GM19395 (cell line): ENCODE measurements around the gene IRF3.

Source experiments
- ATAC-seq: cut with Tn5 transposase; IDR thresholded peaks from one replicate; pipeline ENCODE4 v1.9.1; 2021; ENCODE audit warnings: mild to moderate bottlenecking, moderate library complexity; ENCODE audit not compliant: unreplicated experiment

IRF3 gene, protein sequence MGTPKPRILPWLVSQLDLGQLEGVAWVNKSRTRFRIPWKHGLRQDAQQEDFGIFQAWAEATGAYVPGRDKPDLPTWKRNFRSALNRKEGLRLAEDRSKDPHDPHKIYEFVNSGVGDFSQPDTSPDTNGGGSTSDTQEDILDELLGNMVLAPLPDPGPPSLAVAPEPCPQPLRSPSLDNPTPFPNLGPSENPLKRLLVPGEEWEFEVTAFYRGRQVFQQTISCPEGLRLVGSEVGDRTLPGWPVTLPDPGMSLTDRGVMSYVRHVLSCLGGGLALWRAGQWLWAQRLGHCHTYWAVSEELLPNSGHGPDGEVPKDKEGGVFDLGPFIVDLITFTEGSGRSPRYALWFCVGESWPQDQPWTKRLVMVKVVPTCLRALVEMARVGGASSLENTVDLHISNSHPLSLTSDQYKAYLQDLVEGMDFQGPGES

GRCh38 chr19:49665351-49666119 is at the start of gene IRF3, which contains the start of gene BCL2L12:
Gene IRF3, minus strand, starts transcription at chr19:49665857. Its CDS starts 1,019 bp downstream, at chr19:49664838.
Gene BCL2L12, plus strand, starts transcription at chr19:49665933. Its CDS starts 760 bp downstream, at chr19:49666693.
- peak; percentile 77 for ATAC-seq

- ATAC-seq, result no peak
Measured at GRCh38 chr19:49713236-49713845, 47.7 kb upstream of the IRF3 start.

- ATAC-seq, result no peak
Measured at GRCh38 chr19:49712397-49712859, 46.8 kb upstream of the IRF3 start.

DNA sequence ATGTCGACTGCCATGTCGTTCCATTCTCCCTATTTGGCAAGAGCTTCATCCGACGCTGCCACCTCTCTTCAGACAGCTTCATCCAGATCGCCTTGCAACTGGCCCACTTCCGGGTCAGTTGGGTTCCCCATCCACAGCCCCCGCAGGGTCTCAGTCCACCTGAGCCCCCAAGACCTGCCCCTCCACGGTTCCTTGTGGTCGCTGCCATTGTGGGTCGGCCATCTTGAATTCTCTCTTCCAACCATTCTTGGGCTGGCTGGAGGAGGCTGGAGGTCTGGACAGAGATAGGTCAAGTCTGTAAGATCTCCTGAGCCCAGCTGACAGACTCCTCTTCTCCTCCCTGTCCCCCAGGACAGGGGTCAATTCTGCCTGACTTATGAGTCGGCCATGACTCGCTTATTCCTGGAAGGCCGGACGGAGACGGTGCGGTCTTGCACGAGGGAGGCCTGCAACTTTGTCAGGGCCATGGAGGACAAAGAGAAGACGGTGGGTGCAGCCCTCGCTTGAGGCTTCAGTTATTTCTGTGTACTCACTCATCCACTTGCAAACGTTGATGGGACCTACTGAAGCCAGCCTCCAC is 44.8 kb upstream of the IRF3 start:
- ATAC-seq, result no peak

- no peak for ATAC-seq
Measured at GRCh38 chr19:49705919-49706318, 40.3 kb upstream of the IRF3 start.

DNA sequence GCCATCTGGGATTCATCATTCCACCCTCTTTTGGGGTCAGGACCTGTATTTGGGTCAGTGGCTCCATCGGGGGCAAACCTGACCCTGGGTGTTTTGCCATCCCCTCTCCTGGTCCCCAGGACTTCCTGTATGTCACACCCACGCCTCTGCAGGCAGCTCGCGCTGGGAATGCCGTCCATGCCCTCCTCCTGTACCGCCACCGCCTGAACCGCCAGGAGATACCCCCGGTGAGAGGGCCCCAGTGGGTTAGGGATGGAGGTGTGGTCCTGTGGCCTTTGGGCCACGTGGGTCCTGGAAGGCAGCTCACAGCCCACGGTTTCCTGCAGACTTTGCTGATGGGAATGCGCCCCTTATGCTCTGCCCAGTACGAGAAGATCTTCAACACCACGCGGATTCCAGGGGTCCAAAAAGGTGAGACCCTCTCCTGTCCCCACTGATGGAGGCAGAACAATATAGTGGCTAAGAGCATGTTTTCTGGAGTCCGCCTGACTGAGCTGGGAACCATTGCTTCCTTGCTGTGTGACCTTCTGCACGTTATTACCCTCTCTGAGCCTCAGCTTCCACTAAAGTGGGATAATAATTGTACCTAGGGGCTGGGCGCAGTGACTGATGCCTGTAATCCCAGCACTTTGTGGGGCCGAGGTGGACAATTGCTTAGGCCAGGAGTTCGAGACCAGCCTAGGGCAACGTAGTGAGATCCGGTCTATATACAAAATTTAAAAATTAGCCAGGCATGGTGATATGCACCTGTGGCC is 39.4 kb upstream of the IRF3 start:
- no peak for ATAC-seq

- no peak for ATAC-seq
Measured at GRCh38 chr19:49701271-49701786, 35.7 kb upstream of the IRF3 start.

DNA sequence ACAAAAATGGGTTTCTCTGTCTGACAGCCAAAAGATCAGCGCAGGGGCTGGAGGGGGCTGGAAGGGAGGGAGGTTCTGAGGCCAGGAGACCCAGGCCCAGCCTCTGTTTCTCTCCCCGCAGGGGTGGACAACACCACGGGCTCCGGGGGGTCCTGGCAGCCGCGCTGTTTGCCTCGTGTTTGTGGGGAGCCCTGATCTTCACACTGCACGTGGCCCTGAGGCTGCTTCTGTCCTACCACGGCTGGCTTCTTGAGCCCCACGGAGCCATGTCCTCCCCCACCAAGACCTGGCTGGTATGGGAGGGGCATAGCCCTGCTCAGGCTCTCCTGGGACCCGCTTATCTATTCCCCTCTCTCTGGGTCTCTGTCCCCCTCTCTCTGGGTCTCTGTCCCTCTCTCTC is 34.9 kb upstream of the IRF3 start:
- ATAC-seq, result no peak

DNA sequence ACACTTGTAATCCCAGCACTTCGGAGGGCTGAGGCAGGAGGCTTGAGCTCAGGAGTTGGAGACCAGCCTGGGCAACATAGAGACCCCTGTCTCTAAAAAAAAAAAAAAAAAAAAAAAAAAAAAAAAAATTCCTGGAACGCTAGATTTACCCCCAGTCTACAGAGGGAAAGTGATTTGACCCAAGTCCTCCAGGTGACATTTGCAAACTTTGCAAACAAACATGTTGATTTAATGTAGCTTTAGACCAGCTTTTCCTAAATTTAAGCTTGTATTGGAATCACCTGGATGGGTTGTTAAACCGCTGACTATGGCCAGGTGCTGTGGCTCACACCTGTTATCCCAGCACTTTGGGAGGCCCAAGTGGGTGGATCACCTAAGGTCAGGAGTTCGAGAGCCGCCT is 33.7 kb upstream of the IRF3 start:
- no peak for ATAC-seq

DNA sequence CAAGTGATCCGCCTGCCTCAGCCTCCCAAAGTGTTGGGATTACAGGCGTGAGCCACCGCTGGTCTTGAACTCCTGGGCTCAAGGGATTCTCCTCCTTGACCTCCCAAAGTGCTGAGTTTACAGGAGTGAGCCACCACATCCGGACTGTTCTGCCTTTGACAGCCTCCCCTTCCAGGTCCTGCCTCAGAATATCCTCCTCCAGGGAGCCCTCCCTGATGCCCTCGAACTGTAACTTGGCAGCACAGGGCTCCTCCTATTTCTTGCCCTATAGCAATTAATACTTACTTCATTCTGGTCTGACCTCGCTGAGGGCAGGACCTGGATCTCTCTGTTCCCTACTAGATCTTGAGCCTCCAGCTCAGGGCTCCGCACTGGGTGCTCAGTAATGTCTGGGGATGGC is 31.2 kb upstream of the IRF3 start:
- ATAC-seq, result no peak

DNA sequence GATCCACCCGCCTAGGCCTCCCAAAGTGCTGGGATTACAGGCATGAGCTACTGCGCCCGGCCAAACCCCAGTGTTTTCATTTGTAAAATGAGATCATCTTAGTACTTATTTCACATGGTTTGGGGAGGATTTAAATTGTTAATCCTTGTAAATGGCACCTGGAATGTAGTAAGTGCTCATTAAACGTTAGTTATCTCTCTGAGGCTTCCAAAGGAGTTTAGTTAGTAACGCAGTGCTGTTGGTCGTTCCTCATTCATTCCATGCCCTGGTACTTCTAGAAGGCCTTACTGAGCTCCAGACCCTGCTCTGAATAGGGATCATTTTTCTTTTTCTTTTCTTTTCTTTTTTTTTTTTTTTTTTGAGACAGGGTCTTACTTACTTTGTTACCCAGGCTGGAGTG is 30.5 kb upstream of the IRF3 start:
- no peak for ATAC-seq

DNA sequence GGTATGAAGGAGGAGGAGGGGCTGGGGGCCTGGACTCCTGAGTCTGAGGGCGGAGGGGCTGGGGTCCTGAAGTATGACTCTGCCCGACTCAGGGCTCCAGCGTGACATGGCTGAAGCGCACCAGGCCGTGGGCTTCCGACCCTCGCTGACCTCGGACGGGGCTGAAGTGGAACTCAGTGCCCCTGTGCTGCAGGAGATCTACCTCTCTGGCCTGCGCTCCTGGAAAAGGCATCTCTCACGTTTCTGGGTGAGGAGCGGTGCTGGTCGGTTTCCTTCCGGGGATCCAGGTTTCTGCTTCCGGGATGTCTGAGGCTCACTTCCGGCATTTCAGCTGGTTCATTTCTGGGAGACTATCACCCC is 26.5 kb upstream of the IRF3 start:
- ATAC-seq, result no peak

DNA sequence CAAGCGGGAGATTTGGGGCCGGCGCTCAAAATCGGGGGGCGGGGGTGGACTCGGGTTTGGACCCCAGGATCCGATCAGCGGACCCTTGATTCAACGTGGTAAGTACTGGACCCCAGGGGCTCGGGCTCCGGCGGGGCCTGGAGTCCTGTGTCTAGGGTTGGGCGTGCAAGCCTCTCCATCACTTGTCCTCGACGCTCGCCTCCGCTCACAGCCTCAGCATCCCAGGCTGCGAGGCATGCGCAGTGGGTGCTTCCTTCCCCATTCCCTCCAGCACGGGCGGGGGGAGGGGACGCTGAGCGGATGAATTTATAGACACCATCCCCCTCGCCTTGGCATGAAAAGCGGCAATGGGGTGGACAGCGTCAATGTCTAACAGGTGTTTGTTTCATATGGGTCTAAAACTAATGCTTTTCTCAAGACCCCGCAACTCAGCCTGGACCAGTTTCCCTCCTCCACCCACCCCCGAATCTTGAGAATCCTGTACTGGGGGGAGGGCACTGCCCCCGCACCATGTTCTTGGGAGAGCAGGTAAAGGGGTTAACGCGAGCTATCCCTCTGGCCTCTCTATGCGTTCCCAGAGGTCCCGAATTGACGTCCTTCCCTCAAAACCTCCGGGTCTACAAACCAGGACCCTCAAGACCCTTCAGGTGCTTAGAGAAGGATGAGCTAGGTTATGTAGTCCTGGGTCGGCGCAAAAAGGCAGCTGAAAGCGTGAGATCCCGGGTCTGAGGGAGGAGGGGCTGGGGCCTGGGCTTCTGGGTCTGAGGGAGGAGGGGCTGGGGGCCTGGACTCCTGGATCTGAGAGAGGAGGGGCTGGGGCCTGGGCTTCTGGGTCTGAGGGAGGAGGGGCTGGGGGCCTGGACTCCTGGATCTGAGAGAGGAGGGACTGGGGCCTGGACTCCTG is 25.8 kb upstream of the IRF3 start:
- no peak for ATAC-seq

DNA sequence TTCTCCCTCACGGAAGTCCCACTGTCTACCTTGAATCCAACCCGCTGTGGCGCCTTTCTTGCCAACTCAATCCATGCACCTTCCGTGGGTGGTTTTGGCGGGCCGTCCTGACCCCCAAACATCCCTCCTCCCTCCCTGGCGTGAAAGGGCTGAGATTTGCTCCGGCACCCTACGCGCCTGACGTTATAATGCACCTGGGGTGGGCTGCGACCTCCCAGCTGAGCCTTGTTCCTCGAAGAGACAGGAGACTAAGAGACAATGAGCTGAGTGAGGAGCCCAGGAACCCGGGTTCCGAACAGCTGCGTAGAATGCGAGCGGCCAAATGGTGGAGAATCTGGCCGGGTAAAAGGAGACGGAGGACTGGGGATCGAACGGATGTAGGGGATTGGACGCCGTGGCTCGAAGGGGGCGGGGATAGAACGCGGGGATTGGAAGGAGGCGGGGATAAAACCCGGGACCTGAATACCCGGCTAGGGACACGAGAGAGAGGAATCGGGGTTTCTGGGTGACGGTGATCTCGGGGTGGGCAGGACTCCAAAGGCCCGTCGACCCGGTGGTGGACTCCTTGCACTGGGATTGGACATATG is 25.1 kb upstream of the IRF3 start, which contains the start of gene CPT1C:
Gene CPT1C, plus strand, starts transcription at position 461 of the 587 bp plus-strand sequence. CDS start 1,137 bp downstream, outside the sequence.
- no peak for ATAC-seq

DNA sequence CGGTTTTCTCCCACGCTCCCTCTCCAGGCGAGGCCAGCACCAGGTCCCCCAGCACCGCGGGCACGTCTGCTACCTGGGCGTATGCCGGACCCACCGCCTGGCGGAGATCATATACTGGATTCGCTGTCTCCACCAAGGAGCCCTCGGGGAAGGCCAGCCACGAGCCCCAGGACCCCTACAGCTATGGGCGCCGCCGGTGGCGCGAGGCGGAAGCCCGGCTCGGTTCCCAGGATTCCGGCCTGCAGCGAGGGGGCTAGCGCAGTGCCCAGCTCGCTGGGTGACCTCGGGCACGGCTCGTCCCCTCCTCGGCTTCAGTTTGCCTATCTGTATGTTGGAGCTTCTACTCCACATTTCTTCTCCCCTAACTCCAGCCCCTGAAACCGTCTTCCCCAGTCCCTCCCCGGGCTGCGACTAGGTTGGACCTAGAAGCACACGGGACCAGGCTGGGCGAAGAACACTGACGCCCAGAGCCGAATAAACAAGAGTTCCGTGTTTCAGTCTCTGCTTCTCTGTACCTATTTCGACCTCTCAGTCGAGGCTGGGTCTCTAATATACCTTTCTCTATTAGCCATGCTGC is 24.5 kb upstream of the IRF3 start:
- ATAC-seq, result no peak

DNA sequence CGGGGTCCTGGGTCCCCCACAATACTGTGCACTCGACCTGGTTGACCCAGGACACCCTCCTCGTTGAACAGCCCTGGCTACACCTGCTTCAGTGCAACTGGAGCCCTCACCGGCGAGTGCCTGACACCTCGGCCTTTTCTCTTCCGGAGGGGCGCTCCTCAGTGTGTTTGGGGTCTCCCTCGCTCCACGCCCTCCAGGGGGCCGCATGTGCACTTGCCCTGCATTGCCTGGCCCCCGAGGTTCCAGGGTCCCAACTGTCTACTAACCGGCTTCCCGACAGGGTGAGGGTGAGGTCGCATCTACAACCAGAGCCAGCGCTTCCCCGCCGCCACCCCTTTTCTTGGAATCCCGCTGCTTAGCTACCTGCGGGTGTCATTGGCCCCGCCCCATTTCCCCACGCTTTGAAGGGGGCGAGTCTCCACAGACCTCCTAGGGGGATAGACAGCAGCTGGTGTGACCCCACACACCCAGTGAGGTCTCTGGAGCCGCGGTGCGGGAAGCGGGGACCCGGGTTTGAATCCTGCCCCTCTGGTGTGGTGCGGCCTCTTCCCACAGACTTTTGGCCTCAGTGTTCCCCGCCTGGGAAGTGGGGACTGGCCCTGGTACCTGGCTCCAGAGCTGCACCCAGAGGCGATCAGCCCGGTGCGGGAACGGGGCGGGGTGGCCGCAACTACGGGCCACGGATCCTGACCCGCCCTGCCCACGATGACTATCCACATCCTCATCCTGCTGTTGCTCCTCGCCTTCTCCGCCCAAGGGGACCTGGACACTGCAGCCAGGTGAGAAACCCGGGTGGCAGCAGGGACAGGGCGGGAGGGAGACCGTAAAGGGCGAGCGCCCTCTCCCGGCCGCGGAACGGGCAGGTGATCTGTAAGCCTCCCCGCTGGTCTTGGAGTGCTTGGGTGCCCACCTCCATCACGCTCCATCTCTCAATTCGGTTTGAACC is 23.7 kb upstream of the IRF3 start, which contains the start of gene ADM5:
Gene ADM5, plus strand, starts transcription at position 462 of the 946 bp plus-strand sequence. Its CDS starts 244 bp downstream, at position 706.
- ATAC-seq, result no peak

DNA sequence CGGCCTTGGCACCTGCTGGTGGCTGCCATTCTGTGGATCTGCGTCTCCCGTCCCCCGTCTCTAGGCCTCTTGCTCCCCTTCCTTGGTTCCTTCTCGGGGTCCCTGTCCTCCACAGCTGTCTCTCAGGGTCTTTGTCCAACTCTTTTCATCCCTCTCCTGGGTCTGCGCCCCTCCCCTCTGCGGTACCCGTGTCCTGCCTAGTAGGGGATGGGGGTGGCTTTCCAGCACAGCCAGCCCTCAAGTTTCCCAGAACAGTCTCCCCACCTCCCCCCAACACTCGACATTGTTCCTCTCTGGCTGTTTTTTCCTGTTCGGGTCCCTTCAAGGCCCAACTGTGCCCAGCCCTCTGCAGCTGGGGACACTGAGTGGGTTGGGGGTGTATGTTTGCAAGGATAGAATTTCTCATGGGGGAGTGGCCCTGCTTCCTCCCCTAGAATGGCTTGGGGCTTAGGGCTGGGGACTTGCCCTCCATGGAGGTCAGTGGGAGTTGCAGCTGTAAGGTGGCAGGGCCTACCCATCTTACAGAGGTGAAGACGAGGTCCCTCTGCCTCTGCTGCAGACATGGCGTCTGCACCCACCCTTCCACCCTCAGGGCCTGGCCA is 23.0 kb upstream of the IRF3 start:
- ATAC-seq, result no peak
